Uterus (tissue), 4 donors: ENCODE data around the gene CLNK. TPM values are rescaled to one million over a fixed set of nuclear protein-coding genes. Genes with fewer than 3 reads are reported as not detected.
A peak's percentile ranks its signal among the peaks of the same experiment; 100 is the strongest.

Experiments used
- DNase-seq, 2 donors: peaks; one replicate each; pipeline ENCODE4 v3.0.0-alpha.2; 2019 to 2020
- H3K27ac ChIP-seq, 2 donors: fragments of 200-600 bp; sonication (generic); 1 replicate in 1 of 2; 2 replicates in 1 of 2; pipeline ENCODE4 v1.5.1; 2016 to 2018
- H3K27me3 ChIP-seq, 2 donors: fragments of 200-600 bp; sonication (generic); one replicate each; pipeline ENCODE4 v1.5.1; 2018 to 2019; ENCODE audit warnings: control low read depth in 1 of 2
- H3K36me3 ChIP-seq, 2 donors: fragments of 200-600 bp; sonication (generic); one replicate each; pipeline ENCODE4 v1.5.1; 2019; ENCODE audit warnings: control low read depth in 1 of 2
- H3K4me1 ChIP-seq, 2 donors: fragments of 200-600 bp; sonication (generic); one replicate each; pipeline ENCODE4 v1.5.1; 2018 to 2019; ENCODE audit warnings: control low read depth in 1 of 2
- H3K4me3 ChIP-seq, 2 donors: fragments of 200-600 bp; sonication (generic); 1 replicate in 1 of 2; 2 replicates in 1 of 2; pipeline ENCODE4 v1.5.1; 2018 to 2019; ENCODE audit warnings: mild to moderate bottlenecking in 1 of 2
- H3K9me3 ChIP-seq, 2 donors: fragments of 200-600 bp; sonication (generic); one replicate each; pipeline ENCODE4 v1.5.1; 2019; ENCODE audit warnings: control low read depth in 1 of 2
- POLR2A ChIP-seq, 2 donors: fragments of 450-650 bp; IDR thresholded peaks; one replicate each; pipeline ENCODE4 v1.6.1; 2016; ENCODE audit warnings: antibody characterized with exemption in 2 of 2, mild to moderate bottlenecking in 1 of 2, moderate library complexity in 1 of 2
- intact Hi-C: fragments of 100-400 bp; cut with DNase I; formaldehyde crosslinking; loops from one replicate; pipeline ENCODE4 v1.15.1; 2023; ENCODE audit warnings: low total_unique reads
- total RNA-seq, 4 donors: library from RNA; depleted of rRNA in 3 of 4; stranded (reverse); fragments of >200 nt in 3 of 4; gene quantifications; one replicate each; pipeline versions ENCODE4 v1.1.0 to v1.2.4, GENCODE V29; 2014 to 2023
- TF ChIP-seq, protein P1 (sequence below), 4 experiments: fragments of 200-600 bp in 2 of 4; fragments of 450-650 bp in 2 of 4; sonication (generic) in 2 of 4; IDR thresholded peaks; one replicate each; pipeline ENCODE4 v1.5.1; 2016 to 2019; ENCODE audit warnings: antibody characterized with exemption in 4 of 4, mild to moderate bottlenecking in 2 of 4, moderate library complexity in 1 of 4
- donor health status: DM: yes; HTN: yes; CAD: no.

The CLNK gene
- total RNA-seq, 4 donors from 2014 or later: not detected

DNA sequence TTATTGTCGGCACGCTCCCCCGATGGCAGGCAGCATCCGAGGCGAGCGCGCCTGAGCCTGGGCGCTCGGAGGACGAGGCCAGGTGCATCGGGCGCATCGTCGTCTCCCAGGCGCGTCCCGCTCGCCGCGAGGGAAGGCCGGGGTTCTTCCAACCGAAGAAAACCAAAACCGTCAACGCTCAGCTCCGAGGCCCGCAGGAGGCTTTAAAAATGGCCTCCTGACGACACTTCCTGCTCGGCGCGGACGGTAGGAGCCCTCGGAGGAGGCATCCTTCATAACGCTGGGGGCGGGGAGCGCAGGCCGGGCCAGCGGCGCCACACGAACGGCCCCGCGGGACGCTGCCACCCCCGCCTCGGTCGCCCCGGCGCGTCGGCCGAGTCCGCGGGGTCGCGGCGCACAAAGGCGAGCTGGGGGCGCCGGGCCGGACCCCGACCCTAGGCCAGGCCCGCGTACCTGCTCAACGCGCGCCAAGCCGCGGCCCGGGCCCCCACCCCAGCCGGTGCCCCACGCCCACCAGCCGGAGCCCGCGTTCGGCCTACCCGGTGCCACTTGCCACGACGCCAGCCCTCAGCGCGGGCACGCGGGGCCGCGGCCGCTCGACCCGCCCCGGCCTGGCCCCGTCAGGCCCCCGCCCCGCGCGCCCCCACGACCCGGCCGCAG, 227.8 kb downstream of the CLNK start:
- intact Hi-C loops: no loop called here
- TF ChIP-seq, protein P1, sequence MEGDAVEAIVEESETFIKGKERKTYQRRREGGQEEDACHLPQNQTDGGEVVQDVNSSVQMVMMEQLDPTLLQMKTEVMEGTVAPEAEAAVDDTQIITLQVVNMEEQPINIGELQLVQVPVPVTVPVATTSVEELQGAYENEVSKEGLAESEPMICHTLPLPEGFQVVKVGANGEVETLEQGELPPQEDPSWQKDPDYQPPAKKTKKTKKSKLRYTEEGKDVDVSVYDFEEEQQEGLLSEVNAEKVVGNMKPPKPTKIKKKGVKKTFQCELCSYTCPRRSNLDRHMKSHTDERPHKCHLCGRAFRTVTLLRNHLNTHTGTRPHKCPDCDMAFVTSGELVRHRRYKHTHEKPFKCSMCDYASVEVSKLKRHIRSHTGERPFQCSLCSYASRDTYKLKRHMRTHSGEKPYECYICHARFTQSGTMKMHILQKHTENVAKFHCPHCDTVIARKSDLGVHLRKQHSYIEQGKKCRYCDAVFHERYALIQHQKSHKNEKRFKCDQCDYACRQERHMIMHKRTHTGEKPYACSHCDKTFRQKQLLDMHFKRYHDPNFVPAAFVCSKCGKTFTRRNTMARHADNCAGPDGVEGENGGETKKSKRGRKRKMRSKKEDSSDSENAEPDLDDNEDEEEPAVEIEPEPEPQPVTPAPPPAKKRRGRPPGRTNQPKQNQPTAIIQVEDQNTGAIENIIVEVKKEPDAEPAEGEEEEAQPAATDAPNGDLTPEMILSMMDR (IDR thresholded peaks at IDR 0.05): no peak
- no peak for TF ChIP-seq POLR2A (IDR thresholded peaks at IDR 0.05)
- H3K9me3 ChIP-seq: no peaks in the 10 kb centered on the region
- no peaks in the 10 kb centered on the region for H3K36me3 ChIP-seq
- peaks cover 0 to 10% of the 10 kb centered on the region in 2 donors for H3K27me3 ChIP-seq
- H3K27ac ChIP-seq: peak overlapping the region; percentile 26 to 44
- DNase-seq: peak; percentile 23 to 26
- H3K4me1 ChIP-seq: no peaks in the 10 kb centered on the region
- H3K4me3 ChIP-seq: peak overlapping the region; percentile 27 to 72

- peak overlapping the region; percentile 27 to 72 for H3K4me3 ChIP-seq
- no peak for DNase-seq
- intact Hi-C loops: no loop called here
- TF ChIP-seq, protein P1 (IDR thresholded peaks at IDR 0.05): no peak
- no peak for TF ChIP-seq POLR2A (IDR thresholded peaks at IDR 0.05)
- peak overlapping the region; percentile 26 to 44 for H3K27ac ChIP-seq
- peaks cover 0 to 6% of the 10 kb centered on the region in 2 donors for H3K27me3 ChIP-seq
- H3K9me3 ChIP-seq: no peaks in the 10 kb centered on the region
- H3K4me1 ChIP-seq: no peaks in the 10 kb centered on the region
- H3K36me3 ChIP-seq: no peaks in the 10 kb centered on the region
Observed at GRCh38 chr4:10456260-10456594, 228.3 kb downstream of the CLNK start.

GRCh38 chr4:10455133-10455532, 229.4 kb downstream of the CLNK start:
- intact Hi-C loops: no loop called here
- H3K4me1 ChIP-seq: no peaks in the 10 kb centered on the region
- H3K27ac ChIP-seq: no peak overlapping the region
- H3K9me3 ChIP-seq: no peaks in the 10 kb centered on the region
- no peak overlapping the region for H3K4me3 ChIP-seq
- H3K27me3 ChIP-seq: no peaks in the 10 kb centered on the region
- H3K36me3 ChIP-seq: no peaks in the 10 kb centered on the region
- no peak for DNase-seq
- TF ChIP-seq POLR2A (IDR thresholded peaks at IDR 0.05): no peak
- TF ChIP-seq, protein P1 (IDR thresholded peaks at IDR 0.05): no peak

- no peaks in the 10 kb centered on the region for H3K4me1 ChIP-seq
- no peak overlapping the region for H3K4me3 ChIP-seq
- H3K9me3 ChIP-seq: no peaks in the 10 kb centered on the region
- H3K27ac ChIP-seq: no peak overlapping the region
- no peaks in the 10 kb centered on the region for H3K27me3 ChIP-seq
- intact Hi-C loops: no loop called here
- no peak for DNase-seq
- no peak for TF ChIP-seq POLR2A (IDR thresholded peaks at IDR 0.05)
- TF ChIP-seq, protein P1 (IDR thresholded peaks at IDR 0.05): no peak
- H3K36me3 ChIP-seq: no peaks in the 10 kb centered on the region
Observed at GRCh38 chr4:10454726-10455125, 229.8 kb downstream of the CLNK start.

DNA sequence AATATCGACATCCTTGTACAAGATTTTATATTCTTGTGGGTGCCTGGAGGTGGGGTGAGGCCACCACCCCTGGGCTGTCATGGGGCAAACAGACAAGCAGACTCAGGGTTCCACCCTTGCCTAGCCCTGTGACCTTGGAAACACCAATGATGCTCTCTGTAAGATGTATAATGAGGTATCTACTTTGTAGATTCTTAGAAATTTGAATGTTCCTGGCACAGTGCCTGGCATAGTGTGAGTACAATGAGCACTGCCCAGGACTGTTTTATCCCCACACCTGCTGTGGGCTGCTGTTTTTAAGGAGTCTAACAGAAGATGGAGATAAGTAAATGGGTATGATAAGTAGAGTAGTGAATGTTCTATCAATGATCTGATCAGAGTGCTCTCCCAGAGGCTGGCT, 230.4 kb downstream of the CLNK start:
- H3K27ac ChIP-seq: no peak overlapping the region
- DNase-seq: no peak
- intact Hi-C loops: no loop called here
- no peaks in the 10 kb centered on the region for H3K9me3 ChIP-seq
- TF ChIP-seq POLR2A (IDR thresholded peaks at IDR 0.05): no peak
- TF ChIP-seq, protein P1 (IDR thresholded peaks at IDR 0.05): no peak
- no peaks in the 10 kb centered on the region for H3K27me3 ChIP-seq
- H3K36me3 ChIP-seq: no peaks in the 10 kb centered on the region
- H3K4me1 ChIP-seq: no peaks in the 10 kb centered on the region
- H3K4me3 ChIP-seq: no peak overlapping the region
